Middle frontal gyrus (tissue), 1 donor: ENCODE measurements around the gene IGF2BP3.
"Not testable (repeated sequence)": the region's sequence is repeated elsewhere in the genome, so short reads cannot be mapped to it uniquely, and the experiment has no call there.

ENCODE experiments used
- DNase-seq: peaks from one replicate; pipeline ENCODE4 v3.0.0-alpha.2; 2015; ENCODE audit warnings: low spot score; ENCODE audit errors: extremely low spot score

Gene IGF2BP3

GRCh38 chr7:23470330-23471105 lies at the start of gene IGF2BP3:
Gene IGF2BP3, minus strand, starts transcription at chr7:23470491. Its CDS starts 381 bp downstream, at chr7:23470110.
- DNase-seq: no peak

GRCh38 chr7:23514755-23515154 lies 44.5 kb upstream of the IGF2BP3 start:
- no peak for DNase-seq

- DNase-seq: not testable (repeated sequence)
These were observed 43.5 kb upstream of the IGF2BP3 start for GRCh38 chr7:23513746-23514145.

- no peak for DNase-seq
These were observed 23.7 kb upstream of the IGF2BP3 start for GRCh38 chr7:23494009-23494408.

- no peak for DNase-seq
These were observed 21.2 kb upstream of the IGF2BP3 start for GRCh38 chr7:23491502-23491901.

GRCh38 chr7:23490357-23491135 lies 20.3 kb upstream of the IGF2BP3 start:
- no peak for DNase-seq

GRCh38 chr7:23488714-23489113 lies 18.4 kb upstream of the IGF2BP3 start:
- DNase-seq: not testable (repeated sequence)

GRCh38 chr7:23487670-23488069 lies 17.4 kb upstream of the IGF2BP3 start:
- no peak for DNase-seq

GRCh38 chr7:23486002-23486773 lies 15.9 kb upstream of the IGF2BP3 start:
- DNase-seq: no peak

- DNase-seq: no peak
These were observed 12.4 kb upstream of the IGF2BP3 start for GRCh38 chr7:23482686-23483085.

GRCh38 chr7:23477962-23478866 lies 7.9 kb upstream of the IGF2BP3 start:
- no peak for DNase-seq

GRCh38 chr7:23477157-23477499 lies 6.8 kb upstream of the IGF2BP3 start:
- no peak for DNase-seq

- no peak for DNase-seq
These were observed 6.2 kb upstream of the IGF2BP3 start for GRCh38 chr7:23476286-23477156.

GRCh38 chr7:23475576-23475839 lies 5.2 kb upstream of the IGF2BP3 start:
- DNase-seq: no peak

- no peak for DNase-seq
These were observed 4.7 kb upstream of the IGF2BP3 start for GRCh38 chr7:23474829-23475575.

GRCh38 chr7:23474094-23474828 lies 4.0 kb upstream of the IGF2BP3 start:
- no peak for DNase-seq

- DNase-seq: no peak
These were observed 3.5 kb upstream of the IGF2BP3 start for GRCh38 chr7:23473844-23474093.

- no peak for DNase-seq
These were observed 2.9 kb upstream of the IGF2BP3 start for GRCh38 chr7:23472956-23473843.
